ENCODE data around the gene DYRK4. TPM values are rescaled to one million over a fixed set of nuclear protein-coding genes. Genes with fewer than 3 reads are reported as not detected.

The DYRK4 gene
- total RNA-seq, 1 donor from 2014 or later: 44.1 TPM

DNA sequence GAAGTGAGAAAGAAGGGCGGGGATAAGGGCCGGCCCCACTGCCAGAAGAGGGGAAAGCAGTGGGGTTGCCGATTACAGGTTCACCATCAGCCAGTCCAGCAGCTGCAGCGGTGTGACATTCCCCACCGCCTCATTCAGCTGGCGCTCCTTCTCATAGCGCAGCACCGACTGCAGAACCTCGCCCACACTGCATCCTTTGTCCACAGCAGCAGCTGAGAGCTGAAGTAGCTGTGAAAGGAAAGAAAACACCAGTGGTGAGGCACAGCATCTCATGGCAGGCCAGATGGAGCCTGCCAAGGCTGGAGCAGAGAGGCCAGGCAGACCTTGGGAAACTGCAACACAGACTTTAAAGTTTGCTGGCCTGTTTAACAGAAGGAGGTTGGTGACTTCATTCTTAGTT, 53.7 kb downstream of the DYRK4 start:
- no peak for DNase-seq (ENCODE audit: extremely low read depth, low read depth, low spot score)

DNA sequence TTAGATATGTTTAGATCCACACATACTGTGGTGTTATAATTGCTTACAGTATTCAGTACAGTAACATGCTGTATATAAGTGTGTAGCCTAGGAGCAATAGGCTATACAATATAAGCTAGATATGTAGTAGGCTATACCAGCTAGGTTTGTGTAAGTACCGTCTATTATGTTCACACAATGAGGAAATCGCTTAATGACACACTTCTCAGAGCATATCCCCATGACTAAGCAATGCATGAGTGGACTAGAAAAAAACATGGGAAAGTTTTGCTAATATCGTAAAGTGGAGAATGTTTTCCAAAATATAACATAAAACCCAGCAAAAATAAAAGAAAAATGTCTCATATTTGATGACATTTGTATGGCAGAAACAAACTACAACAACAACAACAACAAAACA, 59.5 kb downstream of the DYRK4 start:
- DNase-seq (ENCODE audit: extremely low read depth, low read depth, low spot score): no peak

DNA sequence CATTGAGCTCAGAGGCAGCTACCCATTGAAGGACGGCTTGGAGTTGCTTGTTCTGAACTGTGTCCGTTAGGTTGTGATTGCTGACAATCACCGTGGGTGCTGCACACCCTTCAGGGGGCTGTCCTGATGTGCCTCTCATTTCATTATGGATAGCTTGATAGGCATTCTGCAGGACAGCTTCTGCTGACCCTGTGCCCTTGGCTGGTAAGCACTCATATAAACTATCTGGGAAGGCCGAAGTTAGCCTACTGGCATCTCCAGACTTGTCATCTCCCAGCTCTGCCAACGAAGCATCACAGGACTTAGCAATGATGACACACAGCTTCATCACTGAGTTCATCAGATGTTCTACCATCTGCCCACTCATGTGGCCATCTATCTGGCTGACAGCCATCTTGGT, 64.5 kb downstream of the DYRK4 start:
- no peak for DNase-seq (ENCODE audit: extremely low read depth, low read depth, low spot score)

DNA sequence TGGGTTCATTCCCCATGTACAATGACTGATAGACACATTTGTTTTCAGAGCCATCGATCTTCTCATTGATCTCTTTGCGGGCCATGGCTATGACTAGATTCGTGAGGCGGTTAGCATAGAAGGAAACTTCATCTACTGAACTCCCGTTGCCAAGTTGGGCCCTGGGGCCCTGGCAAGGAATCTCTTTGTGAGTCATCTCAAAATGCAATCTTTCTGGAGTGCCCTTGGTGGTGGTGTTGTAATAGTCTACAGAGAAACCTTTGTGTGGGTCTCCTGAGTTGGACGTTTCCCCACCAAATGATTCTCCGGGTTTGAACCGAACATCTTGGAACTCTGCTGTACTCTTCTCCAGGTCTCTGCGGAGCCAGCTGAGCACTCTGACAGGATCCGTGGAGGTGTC, 66.4 kb downstream of the DYRK4 start:
- DNase-seq (ENCODE audit: extremely low read depth, low read depth, low spot score): no peak

DNA sequence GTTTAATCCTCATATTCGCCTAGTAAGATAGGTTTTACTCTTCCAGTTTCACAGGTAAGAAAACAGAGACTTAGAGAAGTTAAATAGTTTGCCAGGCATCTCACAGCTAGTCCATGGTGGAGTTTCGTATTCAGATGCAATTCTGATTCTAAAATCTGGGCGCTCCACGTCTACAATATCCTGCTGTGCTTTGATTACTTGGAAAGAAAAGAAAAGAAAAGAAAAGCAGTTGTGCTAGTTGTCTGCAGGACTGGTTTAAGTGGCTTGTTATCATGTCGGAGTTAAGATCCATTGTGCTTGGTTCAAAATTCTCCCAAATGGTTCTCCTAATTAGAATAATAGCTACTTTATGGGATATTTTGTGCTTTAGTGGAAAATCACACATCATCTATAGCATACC, 68.3 kb downstream of the DYRK4 start:
- DNase-seq (ENCODE audit: extremely low read depth, low read depth, low spot score): no peak

DNA sequence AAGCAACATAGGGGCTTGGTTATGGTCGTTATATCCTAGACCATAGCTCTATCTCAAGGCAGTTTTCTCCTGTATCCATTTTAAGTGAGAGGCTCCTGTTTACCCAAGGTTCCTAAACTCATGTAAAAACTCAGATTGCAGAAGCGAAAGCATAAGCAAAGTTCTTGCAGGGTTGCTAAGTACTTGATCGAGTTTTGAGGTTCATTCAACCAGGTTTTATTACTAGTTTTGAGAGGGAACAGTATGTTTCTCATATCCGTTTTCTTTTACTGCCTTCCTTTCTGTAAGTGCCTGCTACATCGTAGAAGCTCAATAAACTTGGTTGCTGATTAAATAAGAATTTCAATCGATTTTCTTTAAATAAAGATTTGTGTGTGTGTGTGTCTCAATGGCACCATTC, 81.7 kb downstream of the DYRK4 start:
- no peak for DNase-seq (ENCODE audit: extremely low read depth, low read depth, low spot score)

DNA sequence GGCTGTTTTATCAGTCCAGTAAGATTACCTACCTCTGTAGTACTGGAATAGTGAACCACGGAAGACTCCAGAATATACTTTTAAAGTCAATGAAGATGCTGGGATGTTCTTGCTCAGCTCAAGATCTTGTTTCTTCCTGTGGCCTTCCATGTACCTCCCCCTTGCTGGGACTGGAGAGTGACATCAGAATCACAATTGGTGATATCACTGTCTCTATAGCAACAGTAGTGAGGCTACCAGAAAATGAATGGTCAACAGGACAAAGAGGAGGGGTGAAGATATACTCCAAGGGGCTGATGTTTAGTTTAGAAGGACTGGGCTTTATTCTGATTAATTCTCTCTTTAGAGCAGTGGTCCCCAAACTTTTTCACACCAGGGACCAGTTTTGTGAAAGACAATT, 83.0 kb downstream of the DYRK4 start:
- no peak for DNase-seq (ENCODE audit: extremely low read depth, low read depth, low spot score)

DNA sequence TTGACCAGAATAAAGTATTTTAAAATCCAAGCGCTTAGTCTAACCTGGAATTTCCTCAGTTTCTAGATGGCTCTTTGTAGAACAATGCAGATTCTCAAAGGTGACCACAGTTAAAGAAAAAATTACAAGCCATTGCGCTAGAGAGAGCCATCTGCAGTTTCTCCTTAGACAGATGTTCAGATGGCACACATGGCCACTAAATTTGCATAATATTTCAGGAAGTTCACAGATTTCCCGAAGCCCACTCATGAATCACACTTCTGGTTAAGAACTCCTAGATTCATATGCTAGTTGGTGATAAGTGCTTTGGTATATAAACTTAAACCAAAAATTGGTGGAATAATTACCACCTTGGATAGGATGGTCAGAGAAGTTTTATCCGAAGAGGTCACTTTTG, 86.1 kb downstream of the DYRK4 start:
- no peak for DNase-seq (ENCODE audit: extremely low read depth, low read depth, low spot score)

DNA sequence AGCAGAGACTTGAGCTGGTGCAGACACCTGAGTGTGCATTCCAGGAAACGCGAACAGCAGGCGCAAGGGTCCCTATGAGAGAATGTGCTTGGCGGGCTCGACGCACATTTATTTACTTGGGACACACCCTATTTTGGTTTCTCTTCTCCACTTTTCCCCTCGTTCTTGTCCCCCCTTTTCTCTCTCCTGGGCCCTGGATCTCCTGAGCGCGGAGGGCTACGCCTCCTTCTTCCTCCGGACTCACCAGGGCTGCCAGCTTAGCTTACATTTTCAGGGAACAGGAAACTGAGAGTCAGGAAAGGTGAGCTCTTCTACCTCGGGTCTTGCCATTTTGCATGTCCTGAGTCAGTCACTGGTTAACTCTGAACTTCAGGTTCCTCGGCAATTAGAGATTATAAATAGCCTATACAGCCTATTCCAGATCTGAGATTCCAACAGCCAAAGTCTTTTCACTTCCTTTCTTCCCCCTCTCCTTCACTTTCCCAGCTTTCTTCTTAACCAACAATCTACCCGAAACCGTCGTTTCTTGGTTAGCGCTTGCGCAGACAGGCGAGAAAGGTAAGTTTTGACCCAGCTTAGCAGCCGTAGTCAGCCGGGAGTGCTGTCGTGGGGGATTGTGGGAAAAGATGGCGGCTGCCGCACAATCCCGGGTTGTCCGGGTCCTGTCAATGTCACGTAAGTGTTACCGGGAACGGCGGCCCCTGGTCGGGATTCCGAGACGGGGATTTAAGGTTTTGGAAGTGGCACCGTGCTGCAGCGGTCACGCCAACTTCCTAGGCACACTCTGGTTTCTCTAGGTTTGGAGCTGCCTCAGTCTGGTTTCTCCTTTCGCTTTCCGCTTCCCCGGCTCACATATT, 86.7 kb downstream of the DYRK4 start, which contains the start of the genes AKAP3 and NDUFA9:
Gene AKAP3, minus strand, starts transcription at position 551 of the 857 bp plus-strand sequence. CDS start 10,855 bp downstream, outside the sequence.
Gene NDUFA9, plus strand, starts transcription at position 614 of the 857 bp plus-strand sequence. Its CDS starts 13 bp downstream, at position 627.
- peak; percentile 72 for DNase-seq (ENCODE audit: extremely low read depth, low read depth, low spot score)

DNA sequence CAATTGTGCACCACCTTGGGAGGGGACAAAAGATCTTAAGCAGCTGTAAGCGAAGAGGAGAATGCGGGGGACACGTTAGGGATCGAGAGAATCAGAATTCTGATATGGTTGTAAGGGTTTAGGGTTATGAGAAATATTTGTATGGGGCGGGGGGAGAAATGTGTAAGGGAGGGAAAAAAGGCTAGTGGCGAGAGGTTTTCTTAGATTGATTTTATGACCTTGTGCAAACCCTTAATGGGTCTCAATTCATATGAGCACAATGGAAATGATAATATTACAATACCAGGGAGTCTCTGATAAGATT, 87.3 kb downstream of the DYRK4 start:
- DNase-seq (ENCODE audit: extremely low read depth, low read depth, low spot score): peak; percentile 18

DNA sequence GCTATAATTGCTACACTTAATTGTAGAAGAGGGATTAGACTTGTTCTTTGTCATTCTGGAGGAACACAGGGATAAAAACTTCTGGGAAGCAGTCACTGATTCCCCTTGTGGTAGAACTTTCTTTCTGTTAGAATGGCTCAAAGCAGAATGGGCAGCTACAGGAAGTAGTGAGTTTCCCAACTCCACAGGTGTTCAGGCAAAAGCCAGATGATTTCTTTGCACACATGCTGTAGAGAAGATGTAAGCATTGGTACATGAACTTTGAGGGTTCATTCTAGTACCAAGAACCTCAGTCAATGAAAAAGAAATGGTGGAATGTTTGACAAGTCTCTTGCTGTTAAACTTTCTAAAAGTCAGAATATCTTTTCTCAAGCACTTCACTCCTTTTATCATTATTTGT, 91.2 kb downstream of the DYRK4 start:
- DNase-seq (ENCODE audit: extremely low read depth, low read depth, low spot score): no peak

DNA sequence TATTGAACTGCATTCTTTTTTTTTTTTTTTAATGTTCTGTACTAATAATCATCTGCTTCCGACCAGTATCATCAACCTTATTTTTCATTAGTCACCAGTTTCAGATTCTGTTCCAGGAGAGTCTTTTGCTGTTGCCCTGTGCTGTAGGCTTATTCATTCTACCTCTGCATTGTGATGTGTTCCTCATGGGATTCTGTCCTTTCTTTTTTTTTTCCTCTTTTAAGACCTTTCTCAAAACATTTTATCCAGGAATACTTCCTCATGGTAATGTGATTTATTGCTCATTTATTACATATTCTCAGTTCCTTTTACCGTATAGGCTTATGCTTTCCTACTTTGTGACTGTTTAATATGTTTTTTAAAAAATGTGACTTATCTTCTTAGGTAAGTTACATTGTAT, 91.7 kb downstream of the DYRK4 start:
- no peak for DNase-seq (ENCODE audit: extremely low read depth, low read depth, low spot score)

Other genes starting within 250 kb of the DYRK4 start
- gene TIGAR, start 241.0 kb upstream of the DYRK4 start, total RNA-seq: 20.3 and 25.1 TPM in 2 replicates
- not detected in 2 replicates for gene FGF23, start 182.5 kb upstream of the DYRK4 start, total RNA-seq
- gene FGF6, start 116.4 kb upstream of the DYRK4 start, total RNA-seq: not detected in 2 replicates
- gene RAD51AP1, start 23.3 kb upstream of the DYRK4 start, total RNA-seq: 4.1 and 8.5 TPM in 2 replicates
- gene AKAP3, start 86.8 kb downstream of the DYRK4 start, total RNA-seq: 1.2 and 2.6 TPM in 2 replicates
- 37.8 and 52.1 TPM in 2 replicates for gene NDUFA9, start 86.9 kb downstream of the DYRK4 start, total RNA-seq
- gene GALNT8, start 158.2 kb downstream of the DYRK4 start, total RNA-seq: 0.35 and 0.53 TPM in 2 replicates

Measured in glomerular endothelial cell (primary cell).